Measurements from ENCODE around the gene PRKCE. TPM values are rescaled to one million over a fixed set of nuclear protein-coding genes. Genes with fewer than 3 reads are reported as not detected.

Gene PRKCE
- total and polyA plus RNA-seq, 2 of the 8 experiments (the other 6 are each of a cell fraction or from before 2014, with no cell fraction given) = 0.54 to 2.1 TPM

DNA sequence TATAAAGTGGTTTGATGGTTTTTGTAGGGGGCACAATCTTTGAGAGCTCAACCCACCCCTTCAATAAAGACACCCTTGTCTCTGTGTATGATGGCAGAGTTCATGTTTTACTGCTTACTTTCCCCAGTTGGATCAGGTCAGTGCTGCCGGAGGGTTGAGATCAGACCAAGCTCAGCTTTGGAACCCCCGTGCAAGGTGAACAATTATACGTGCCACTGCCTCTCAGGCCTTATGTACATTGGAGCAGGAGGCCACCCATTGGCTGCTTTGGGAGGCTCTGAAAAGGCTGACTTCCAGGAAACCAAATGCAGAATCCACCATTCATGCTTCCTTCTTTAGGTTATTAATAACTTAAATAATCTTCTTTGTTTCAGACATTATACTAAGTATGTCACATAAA lies 542.4 kb downstream of the PRKCE start:
- CTCF ChIA-PET (ENCODE audit: partially characterized antibody) = interaction anchor here (0.9 to 2.2 kb wide), 2 partner anchors 9 to 131 kb away, joined by 3 to 8 read pairs; no protein-coding TSS in a partner anchor
- H2BK5ac ChIP-seq (ENCODE audit: low read depth, low read length) = no peak overlapping the region
- no peak overlapping the region for H2AFZ ChIP-seq (ENCODE audit: low read length)
- no peak overlapping the region for H4K91ac ChIP-seq (replicated peaks; ENCODE audit: insufficient read length, low read length)
- H3K4me2 ChIP-seq (ENCODE audit: insufficient read depth in 1 of 2, low read depth in 2 of 2, low read length in 2 of 2) = no peak overlapping the region
- no peak overlapping the region for H3K18ac ChIP-seq (ENCODE audit: extremely low read depth, low read length)
- H3K4me1 ChIP-seq (replicated peaks in 1 of 4; ENCODE audit: control insufficient read depth in 3 of 4, insufficient read depth in 4 of 4, low read length in 3 of 4) = no peaks in the 10 kb centered on the region; a peak in 1 of 7 replicates
- no peaks in the 10 kb centered on the region for H3K36me3 ChIP-seq (ENCODE audit: control insufficient read depth in 2 of 4, insufficient read depth in 4 of 4, low read length in 3 of 4)
- no peak overlapping the region for H3K23ac ChIP-seq (ENCODE audit: insufficient read length)
- no peak overlapping the region for H3K56ac ChIP-seq (replicated peaks; ENCODE audit: insufficient read length, low read depth, low read length)
- H3K9me3 ChIP-seq (ENCODE audit: insufficient read depth in 2 of 2, low read depth in 1 of 2, low read length in 1 of 2) = no peaks in the 10 kb centered on the region
- H3K4me3 ChIP-seq (ENCODE audit: extremely low read depth in 1 of 4, insufficient read depth in 2 of 4, low read depth in 3 of 4, low read length in 4 of 4) = no peak overlapping the region
- H3K9ac ChIP-seq (replicated peaks in 1 of 4; ENCODE audit: extremely low read depth in 1 of 4, low read depth in 3 of 4, low read length in 3 of 4) = no peak overlapping the region
- H2BK15ac ChIP-seq (ENCODE audit: low read length) = no peak overlapping the region
- no peaks in the 10 kb centered on the region for H3K79me2 ChIP-seq (ENCODE audit: control insufficient read depth in 1 of 2, insufficient read depth in 2 of 2, low read length in 2 of 2)
- no peak overlapping the region for H4K8ac ChIP-seq (ENCODE audit: extremely low read depth, insufficient read depth, low read length)
- no peaks in the 10 kb centered on the region for H3K23me2 ChIP-seq (ENCODE audit: low read depth, low read length)
- FAIRE-seq (no peak), DNase-seq (ENCODE audit: low read depth in 1 of 2, low spot score in 2 of 2) (no peak)
- H3K27ac ChIP-seq (ENCODE audit: low read depth, low read length) = no peak overlapping the region
- H2BK20ac ChIP-seq (ENCODE audit: low read length) = no peak overlapping the region
- H3K4ac ChIP-seq (replicated peaks; ENCODE audit: insufficient read length, low read depth, low read length) = no peak overlapping the region
- H2BK120ac ChIP-seq (replicated peaks; ENCODE audit: low read depth, low read length) = no peak overlapping the region
- H3K14ac ChIP-seq (ENCODE audit: insufficient read length) = no peak overlapping the region
- 77% methylated on average over 3 of the region's 3 CpGs; no CpG with 5 or more reads in 1 of the 2 experiments for WGBS, 2 experiments (ENCODE audit: extremely low coverage in 1 of 2, insufficient coverage in 1 of 2, insufficient read length in 1 of 2, insufficient replicate concordance in 2 of 2, low coverage in 1 of 2, low lambda C conversion rate in 2 of 2, missing lambda C conversion rate in 1 of 2)
- H3K79me1 ChIP-seq (ENCODE audit: low read depth, low read length) = no peaks in the 10 kb centered on the region
- TF ChIP-seq JUND (IDR thresholded peaks at IDR 0.05; ENCODE audit: low read length) (no peak), GABPA (IDR thresholded peaks at IDR 0.05; ENCODE audit: borderline replicate concordance, insufficient read depth, low read length) (no peak), RFX5 (IDR thresholded peaks at IDR 0.05; ENCODE audit: borderline replicate concordance, low read depth, low read length) (no peak), EZH2 (IDR thresholded peaks at IDR 0.05; ENCODE audit: low read depth, low read length, severe bottlenecking) (no peak), HDAC6 (IDR thresholded peaks at IDR 0.05; ENCODE audit: low read depth, low read length) (no peak), PHF8 (conservative IDR thresholded peaks at IDR 0.05; ENCODE audit: low read depth, low read length) (no peak), SP2 (IDR thresholded peaks at IDR 0.05; ENCODE audit: low read length) (no peak), SIRT6 (IDR thresholded peaks at IDR 0.05; ENCODE audit: low read length) (no peak)
- POLR2A ChIA-PET (ENCODE audit: partially characterized antibody) = no interaction called here
- H3K27me3 ChIP-seq (replicated peaks in 1 of 4; ENCODE audit: control insufficient read depth in 3 of 4, extremely low read depth in 1 of 4, insufficient read depth in 3 of 4, low read length in 3 of 4) = no peaks in the 10 kb centered on the region
- no peaks in the 10 kb centered on the region for H4K20me1 ChIP-seq (replicated peaks in 1 of 2; ENCODE audit: control insufficient read depth in 1 of 2, insufficient read depth in 2 of 2, low read length in 2 of 2)
- no peak overlapping the region for H4K5ac ChIP-seq (ENCODE audit: insufficient read length, low read depth, low read length)
- no peak overlapping the region for H2AK5ac ChIP-seq (ENCODE audit: low read depth, low read length)
- H2BK12ac ChIP-seq (ENCODE audit: low read depth, low read length) = no peak overlapping the region
